K562 (cell line): ENCODE measurements around the gene C2CD4D. TPM values are rescaled to one million over a fixed set of nuclear protein-coding genes. Genes with fewer than 3 reads are reported as not detected.
A peak's percentile ranks its signal among the peaks of the same experiment; 100 is the strongest.

Source experiments
- ATAC-seq: fragments of 200-7000 bp; cut with Tn5 transposase; 3 replicates; pipeline ENCODE4 v1.9.1; 2020; ENCODE audit warnings: moderate library complexity
- BruUV-seq: library from RNA; stranded (reverse); fragments of 400-500 nt; replicated peaks from 2 replicates; lab custom pipeline; 2021; lab: Mats Ljungman, UMichigan
- CTCF ChIA-PET: fragments of 300-600 bp; formaldehyde crosslinking; extraction: SDS; loops from one replicate; lab custom pipeline; 2021; ENCODE audit warnings: low intra/inter-chr PET ratio; lab: Yijun Ruan, JAX
- POLR2A ChIA-PET: fragments of 300-600, 350-650 bp; sonication (Branson Sonifier 250); formaldehyde crosslinking; extraction: SDS; loops from one replicate; lab custom pipeline; 2021; ENCODE audit warnings: antibody characterized with exemption, inconsistent platforms; lab: Yijun Ruan, JAX
- DNase-seq, 4 experiments: peaks; one replicate each; pipeline versions ENCODE4 v3.0.0 to v3.0.0-alpha.2; 2011 to 2018; ENCODE audit warnings: low spot score in 3 of 4, mixed read lengths in 3 of 4; ENCODE audit errors: extremely low read depth in 1 of 4
- FAIRE-seq: peaks from 2 replicates; lab custom pipeline; 2011; peaks lifted over from hg19 to GRCh38; lab: Jason Lieb, UNC
- H2AFZ ChIP-seq: 2 replicates; pipeline ENCODE4 v1.6.0; 2011; ENCODE audit warnings: low read depth, low read length, control low read depth, inconsistent platforms
- H3K27ac ChIP-seq: fragments of 200-600 bp; 3 replicates; pipeline ENCODE4 v1.8.0; 2011; ENCODE audit warnings: low read depth, mild to moderate bottlenecking, control low read depth, inconsistent platforms, low read length, moderate library complexity, mixed read lengths; ENCODE audit errors: extremely low read depth
- H3K27me3 ChIP-seq, 2 experiments: fragments of 300-600 bp in 1 of 2; 2 replicates in 1 of 2; 3 replicates in 1 of 2; pipeline versions ENCODE4 v1.6.0 to v1.8.0; 2011; ENCODE audit warnings: inconsistent platforms in 2 of 2, low read length in 2 of 2, mild to moderate bottlenecking in 1 of 2, mixed read lengths in 1 of 2, moderate library complexity in 1 of 2; ENCODE audit not compliant: control insufficient read depth in 2 of 2, insufficient read depth in 2 of 2
- H3K36me3 ChIP-seq: fragments of 300-600 bp; 3 replicates; pipeline ENCODE4 v1.8.0; 2011; ENCODE audit warnings: mild to moderate bottlenecking, low read length, inconsistent platforms; ENCODE audit not compliant: control insufficient read depth, insufficient read depth
- H3K4me1 ChIP-seq, 2 experiments: fragments of 200-600 bp in 1 of 2; replicated peaks in 1 of 2; 2 replicates in 1 of 2; 3 replicates in 1 of 2; pipeline versions ENCODE4 v1.5.1 to v1.8.0; 2011; ENCODE audit warnings: inconsistent platforms in 2 of 2, low read length in 2 of 2, mild to moderate bottlenecking in 1 of 2, mixed read lengths in 1 of 2, moderate library complexity in 1 of 2; ENCODE audit not compliant: control insufficient read depth in 2 of 2, insufficient read depth in 2 of 2
- H3K4me2 ChIP-seq: 2 replicates; pipeline ENCODE4 v1.6.1; 2011; ENCODE audit warnings: low read length, control low read depth, inconsistent platforms, mixed read lengths; ENCODE audit not compliant: insufficient read depth
- H3K4me3 ChIP-seq: fragments of 200-600 bp; sonication (generic), shearing (Covaris generic); 2 replicates; pipeline ENCODE4 v1.5.1; 2016; ENCODE audit warnings: control low read depth, inconsistent platforms
- H3K79me2 ChIP-seq: fragments of 200-600 bp; 3 replicates; pipeline ENCODE4 v1.8.0; 2011; ENCODE audit warnings: low read length, inconsistent platforms; ENCODE audit not compliant: control insufficient read depth, insufficient read depth
- H3K9ac ChIP-seq, 2 experiments: 2 replicates each; pipeline versions ENCODE4 v1.6.0 to v1.6.1; 2011; ENCODE audit warnings: low read depth in 2 of 2, low read length in 2 of 2, control low read depth in 1 of 2, inconsistent platforms in 1 of 2, mild to moderate bottlenecking in 1 of 2, mixed read lengths in 1 of 2; ENCODE audit not compliant: insufficient read depth in 1 of 2
- H3K9me1 ChIP-seq: one replicate; pipeline ENCODE4 v1.6.0; 2011; ENCODE audit warnings: inconsistent platforms, mild to moderate bottlenecking, low read length, moderate library complexity; ENCODE audit not compliant: control insufficient read depth, insufficient read depth
- H3K9me3 ChIP-seq: replicated peaks from 2 replicates; pipeline ENCODE4 v1.5.1; 2011; ENCODE audit warnings: low read depth, low read length, inconsistent platforms; ENCODE audit not compliant: control insufficient read depth, insufficient read depth
- H4K20me1 ChIP-seq: replicated peaks from 2 replicates; pipeline ENCODE4 v1.6.1; 2011; ENCODE audit warnings: low read length, inconsistent platforms, mixed read lengths; ENCODE audit not compliant: control insufficient read depth, insufficient read depth
- CBX1 ChIP-seq: sonication (generic); IDR thresholded peaks from 2 replicates; pipeline ENCODE4 v1.6.1; 2016; ENCODE audit warnings: antibody characterized with exemption, low read depth, mild to moderate bottlenecking
- CGGBP1 ChIP-seq: fragments of 250-450 bp; sonication (Bioruptor Pico); IDR thresholded peaks from 2 replicates; pipeline ENCODE4 v1.9.0; 2021; ENCODE audit warnings: mild to moderate bottlenecking
- HNRNPLL ChIP-seq: fragments of 200-400 bp; formaldehyde crosslinking; IDR thresholded peaks from 2 replicates; pipeline ENCODE4 v1.6.1; 2017; ENCODE audit warnings: low read length, low read depth, mild to moderate bottlenecking; ENCODE audit not compliant: poor library complexity, severe bottlenecking
- IRF2 ChIP-seq: sonication (generic); formaldehyde crosslinking; IDR thresholded peaks from 2 replicates; pipeline ENCODE4 v1.8.1; 2022; ENCODE audit warnings: mild to moderate bottlenecking, missing genetic modification reagents
- MLX ChIP-seq, 2 experiments: fragments of 450-650 bp in 1 of 2; sonication (generic) in 1 of 2; formaldehyde crosslinking; conservative IDR thresholded peaks; 2 replicates each; pipeline versions ENCODE4 v1.4.0 to v1.8.1; 2020 to 2022; ENCODE audit warnings: mild to moderate bottlenecking in 1 of 2, missing genetic modification reagents in 1 of 2
- RAD21 ChIP-seq, 2 experiments: fragments of 250-450 bp in 1 of 2; fragments of 450-650 bp in 1 of 2; sonication (Bioruptor Pico) in 1 of 2; formaldehyde crosslinking in 1 of 2; IDR thresholded peaks in 1 of 2; conservative IDR thresholded peaks in 1 of 2; 2 replicates each; pipeline versions ENCODE4 v1.4.0 to v1.8.0; 2020 to 2022; ENCODE audit warnings: mild to moderate bottlenecking in 2 of 2, moderate library complexity in 1 of 2
- TARDBP ChIP-seq: fragments of 450-650 bp; IDR thresholded peaks from 2 replicates; pipeline ENCODE4 v1.6.1; 2016
- ZBTB49 ChIP-seq: sonication (generic); formaldehyde crosslinking; IDR thresholded peaks from 2 replicates; pipeline ENCODE4 v1.8.0; 2022; ENCODE audit warnings: missing genetic modification reagents, mild to moderate bottlenecking, borderline replicate concordance
- ZNF518B ChIP-seq: fragments of 250-450 bp; sonication (Bioruptor Pico); IDR thresholded peaks from 2 replicates; pipeline ENCODE4 v1.5.0; 2021; ENCODE audit warnings: mild to moderate bottlenecking, moderate library complexity
- WGBS: fragments of 100-300 bp; shearing (Covaris generic); methylation state at CpG from one replicate; pipeline ENCODE4 v1.1.6; 2016; ENCODE audit warnings: low coverage, mixed read lengths; ENCODE audit not compliant: insufficient coverage; ENCODE audit errors: missing lambda C conversion rate; 5-methylcytosine and 5-hydroxymethylcytosine counted together
- in situ Hi-C: fragments of 300-500 bp; cut with MboI; formaldehyde crosslinking; loops from 4 replicates; pipeline ENCODE4 v1.15.0; 2018; ENCODE audit warnings: inconsistent platforms, mixed read lengths
- intact Hi-C: fragments of 100-400 bp; cut with micrococcal nuclease; formaldehyde crosslinking; loops from 2 replicates; pipeline ENCODE4 v1.14.2; 2022
- polyA plus RNA-seq, 8 experiments: library from polyadenylated mRNA; depleted of rRNA in 4 of 8; stranded (reverse) in 5 of 8; unstranded in 3 of 8; fragments of >200 nt; fragmentation: Nextera tagmentation in 2 of 8; fragmentation: Illumina TruSeq in 1 of 8; extraction: Ambion mirVana in 2 of 8; extraction: Trizol in 1 of 8; gene quantifications; 2 replicates each; pipeline versions ENCODE4 v1.2.1 to v1.2.3, GENCODE V29; 2011 to 2014; ENCODE audit warnings: inconsistent platforms in 1 of 8, missing spikeins in 1 of 8
- total RNA-seq, 7 experiments: library from RNA; depleted of rRNA in 6 of 7; stranded (reverse); fragments of >200 nt in 6 of 7; fragmentation: Illumina TruSeq in 2 of 7; extraction: Trizol in 2 of 7; gene quantifications; 2 replicates each; pipeline versions ENCODE4 v1.2.1 to v1.2.3, GENCODE V29; 2011 to 2021; ENCODE audit warnings: low replicate concordance in 1 of 7
- TF ChIP-seq, protein P1 (sequence below): fragments of 250-450 bp; sonication (Bioruptor Pico); IDR thresholded peaks from 2 replicates; pipeline ENCODE4 v1.6.1; 2021; ENCODE audit warnings: mild to moderate bottlenecking
- TF ChIP-seq, protein P2 (sequence below), 3 experiments: IDR thresholded peaks in 2 of 3; conservative IDR thresholded peaks in 1 of 3; 2 replicates each; pipeline ENCODE4 v1.5.1; 2011 to 2012; ENCODE audit warnings: low read length in 3 of 3, mild to moderate bottlenecking in 3 of 3, control low read depth in 2 of 3, improper control_type of control experiment in 1 of 3, inconsistent platforms in 1 of 3, low read depth in 1 of 3, mixed read lengths in 1 of 3, moderate library complexity in 1 of 3; ENCODE audit not compliant: insufficient read depth in 2 of 3

The C2CD4D gene
- total and polyA plus RNA-seq, 9 of the 15 experiments (the other 6 are each of a cell fraction or from before 2014, with no cell fraction given) = not detected

DNA sequence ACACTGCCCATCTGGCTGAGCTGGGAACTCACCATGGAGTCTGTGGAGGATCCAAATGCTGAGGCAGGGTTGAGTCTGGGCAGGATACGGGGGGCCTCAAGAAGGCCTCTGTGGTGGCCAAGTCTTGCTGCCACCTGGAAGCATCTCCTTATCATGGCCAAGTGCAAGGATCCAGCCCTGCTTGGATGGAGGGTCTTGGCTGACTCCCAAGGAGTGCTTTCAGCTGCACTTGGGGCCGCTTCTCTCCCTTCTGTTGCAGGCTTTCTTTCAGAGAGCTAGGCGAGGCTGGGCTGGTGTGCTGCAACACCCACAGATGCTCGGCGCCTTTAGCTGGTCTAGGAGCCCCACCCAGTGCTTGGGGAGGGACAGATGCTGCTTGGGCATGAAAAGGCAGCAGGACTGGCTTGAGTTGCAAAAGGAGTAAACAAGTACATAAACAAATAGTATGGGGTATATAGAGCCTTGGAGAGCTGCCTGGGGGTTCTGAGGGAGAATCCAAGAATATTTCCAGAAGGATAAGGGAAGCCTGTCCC is 13.9 kb upstream of the C2CD4D start, which contains the start of gene THEM5:
Gene THEM5, minus strand, starts transcription at position 302 of the 533 bp plus-strand sequence. Its CDS starts 147 bp downstream, at position 155.
- Histone ChIP-seq H3K27me3 (peaks cover 31 to 51% of the 10 kb centered on the region in 2 experiments), H3K4me3 (no peak within 1 kb of the TSS), H3K79me2 (no peaks in the 10 kb centered on the region), H3K9ac (no peak within 1 kb of the TSS; a peak in 1 of 4 replicates), H4K20me1 (0 out of 2 replicates have a peak, but pooled peaks cover 3% of the 10 kb centered on the region), H3K9me3 (no peaks in the 10 kb centered on the region), H3K27ac (no peak within 1 kb of the TSS), H3K9me1 (no peaks in the 10 kb centered on the region), H3K36me3 (no peaks in the 10 kb centered on the region), H3K4me2 (no peak within 1 kb of the TSS), H2AFZ (no peak within 1 kb of the TSS), H3K4me1 (peaks cover 5 to 7% of the 10 kb centered on the region in 2 experiments; a peak in 2 of 5 replicates)
- ChIA-PET CTCF (no interaction called here), POLR2A (interaction anchor here (0.6 to 0.9 kb wide), 2 partner anchors 27 to 192 kb away, joined by 3 read pairs; no protein-coding TSS in a partner anchor)
- DNase-seq = peak in 1 of 4 experiments; percentile 22
- BruUV-seq = no TSS peak
- peak; percentile 68 for ATAC-seq
- FAIRE-seq = no peak
- WGBS = 4% methylated on average over 5 of the region's 5 CpGs
- in situ Hi-C loops = no loop called here
- intact Hi-C loops = no loop called here
- TF ChIP-seq IRF2 (no peak), ZNF518B (CRISPR knock-in tag) (no peak), ZBTB49 (CRISPR knock-in tag) (no peak), RAD21 (CRISPR knock-in tag; conservative IDR thresholded peaks at IDR 0.05 in 1 of 2, IDR thresholded peaks at IDR 0.05 in 1 of 2) (peak in 1 of 2 experiments; percentile 44; a peak in 2 of 4 replicates), HNRNPLL (no peak), CGGBP1 (CRISPR knock-in tag) (no peak), TARDBP (no peak), MLX (CRISPR knock-in tag; conservative IDR thresholded peaks at IDR 0.05) (no peak), CBX1 (no peak)
- TF ChIP-seq, protein P1, sequence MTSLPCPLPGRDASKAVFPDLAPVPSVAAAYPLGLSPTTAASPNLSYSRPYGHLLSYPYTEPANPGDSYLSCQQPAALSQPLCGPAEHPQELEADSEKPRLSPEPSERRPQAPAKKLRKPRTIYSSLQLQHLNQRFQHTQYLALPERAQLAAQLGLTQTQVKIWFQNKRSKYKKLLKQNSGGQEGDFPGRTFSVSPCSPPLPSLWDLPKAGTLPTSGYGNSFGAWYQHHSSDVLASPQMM (CRISPR knock-in tag) = no peak
- TF ChIP-seq, protein P2, sequence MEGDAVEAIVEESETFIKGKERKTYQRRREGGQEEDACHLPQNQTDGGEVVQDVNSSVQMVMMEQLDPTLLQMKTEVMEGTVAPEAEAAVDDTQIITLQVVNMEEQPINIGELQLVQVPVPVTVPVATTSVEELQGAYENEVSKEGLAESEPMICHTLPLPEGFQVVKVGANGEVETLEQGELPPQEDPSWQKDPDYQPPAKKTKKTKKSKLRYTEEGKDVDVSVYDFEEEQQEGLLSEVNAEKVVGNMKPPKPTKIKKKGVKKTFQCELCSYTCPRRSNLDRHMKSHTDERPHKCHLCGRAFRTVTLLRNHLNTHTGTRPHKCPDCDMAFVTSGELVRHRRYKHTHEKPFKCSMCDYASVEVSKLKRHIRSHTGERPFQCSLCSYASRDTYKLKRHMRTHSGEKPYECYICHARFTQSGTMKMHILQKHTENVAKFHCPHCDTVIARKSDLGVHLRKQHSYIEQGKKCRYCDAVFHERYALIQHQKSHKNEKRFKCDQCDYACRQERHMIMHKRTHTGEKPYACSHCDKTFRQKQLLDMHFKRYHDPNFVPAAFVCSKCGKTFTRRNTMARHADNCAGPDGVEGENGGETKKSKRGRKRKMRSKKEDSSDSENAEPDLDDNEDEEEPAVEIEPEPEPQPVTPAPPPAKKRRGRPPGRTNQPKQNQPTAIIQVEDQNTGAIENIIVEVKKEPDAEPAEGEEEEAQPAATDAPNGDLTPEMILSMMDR (IDR thresholded peaks at IDR 0.05 in 2 of 3, conservative IDR thresholded peaks at IDR 0.05 in 1 of 3; ENCODE audit: insufficient read depth in 2 of 3, low read depth in 1 of 3, low read length in 3 of 3) = peak in 2 of 3 experiments; percentile 35 to 38; a peak in 3 of 6 replicates
